GM12865 (cell line): Measurements from ENCODE around the gene NALCN.
A peak's percentile ranks its signal among the peaks of the same experiment; 100 is the strongest.

Experiments used
- DNase-seq: peaks from one replicate; pipeline ENCODE4 v3.0.0; 2010; ENCODE audit warnings: low read depth
- H3K4me3 ChIP-seq: 2 replicates; pipeline ENCODE4 v1.5.1; 2011; ENCODE audit warnings: mild to moderate bottlenecking, low read depth, low read length, control low read depth
- CTCF ChIP-seq: IDR thresholded peaks from 2 replicates; pipeline ENCODE4 v1.5.1; 2011; ENCODE audit warnings: low read length, control low read depth, low read depth, inconsistent platforms; ENCODE audit not compliant: insufficient read depth; ENCODE audit errors: missing control alignments

NALCN gene

DNA sequence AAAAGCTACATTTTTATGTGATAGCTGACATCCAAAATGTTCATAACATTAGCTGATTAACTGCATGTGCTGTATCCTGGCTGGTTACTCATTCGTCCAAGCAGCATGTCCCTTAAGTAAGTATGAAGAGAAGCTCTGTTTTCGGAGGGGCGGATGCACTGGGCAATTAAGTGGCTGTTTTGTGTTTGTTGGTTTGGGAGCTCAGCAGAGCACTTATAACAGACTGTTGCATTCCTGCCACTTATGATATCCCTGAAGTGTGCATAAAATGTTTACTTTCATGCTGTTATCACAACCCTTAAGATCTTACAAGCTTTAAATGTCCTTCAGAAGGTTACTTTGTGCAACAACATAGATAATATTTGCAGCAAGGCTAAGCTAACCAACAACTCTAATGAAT lies 264.1 kb downstream of the NALCN start:
- H3K4me3 ChIP-seq: no peak overlapping the region
- no peak for TF ChIP-seq CTCF
- no peak for DNase-seq

DNA sequence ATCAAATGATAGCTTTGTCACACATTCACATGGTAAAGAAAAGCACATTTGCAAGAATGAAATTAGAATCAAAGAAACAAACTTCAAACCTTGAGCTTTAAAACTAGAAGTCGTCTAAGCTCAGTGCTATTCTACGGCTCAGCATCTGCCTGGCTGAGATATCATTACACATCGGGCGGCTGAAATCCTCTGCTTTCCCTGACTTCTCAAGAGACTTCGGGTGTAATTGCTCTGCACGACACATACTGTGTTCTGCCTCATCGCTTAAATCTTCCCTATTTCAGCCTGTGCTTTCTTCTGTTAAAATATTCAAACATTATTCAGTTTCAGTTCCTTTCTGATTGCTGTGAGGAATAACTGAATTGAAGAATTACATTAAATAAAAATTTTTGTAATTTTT lies 265.3 kb downstream of the NALCN start:
- no peak overlapping the region for H3K4me3 ChIP-seq
- DNase-seq: no peak
- no peak for TF ChIP-seq CTCF

DNA sequence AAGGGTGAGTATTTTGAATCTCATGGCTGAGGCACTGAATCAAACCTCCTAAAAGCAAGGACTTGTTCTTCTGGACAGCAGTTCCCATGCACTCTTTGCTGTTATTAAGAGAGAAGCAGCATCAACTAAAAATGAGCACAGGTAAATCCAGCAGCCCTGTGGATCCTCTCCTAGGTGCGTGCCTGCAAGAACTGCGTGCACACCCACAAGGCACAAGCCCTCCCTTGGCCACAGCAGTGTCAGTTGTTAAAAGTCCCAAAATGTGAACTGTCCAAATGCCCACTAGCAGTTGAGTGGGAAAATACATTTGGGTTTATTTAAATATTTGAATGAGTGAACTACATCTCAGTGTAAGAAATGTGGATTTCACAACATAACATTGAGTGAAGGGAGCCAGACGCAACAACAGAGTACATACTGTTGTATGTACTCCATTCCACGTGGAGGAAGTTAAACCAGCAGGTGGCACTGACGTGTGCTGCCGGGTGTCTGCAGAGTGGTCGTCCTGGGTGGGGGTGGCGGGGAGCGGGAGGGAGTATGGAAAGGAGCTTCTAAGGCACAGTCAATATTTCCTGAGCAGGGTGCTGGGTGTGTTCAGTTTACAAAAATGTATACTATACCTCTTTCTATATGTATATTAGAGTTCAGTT lies 266.4 kb downstream of the NALCN start:
- H3K4me3 ChIP-seq: no peak overlapping the region
- peak; percentile 2 for DNase-seq
- TF ChIP-seq CTCF: peak; percentile 1

DNA sequence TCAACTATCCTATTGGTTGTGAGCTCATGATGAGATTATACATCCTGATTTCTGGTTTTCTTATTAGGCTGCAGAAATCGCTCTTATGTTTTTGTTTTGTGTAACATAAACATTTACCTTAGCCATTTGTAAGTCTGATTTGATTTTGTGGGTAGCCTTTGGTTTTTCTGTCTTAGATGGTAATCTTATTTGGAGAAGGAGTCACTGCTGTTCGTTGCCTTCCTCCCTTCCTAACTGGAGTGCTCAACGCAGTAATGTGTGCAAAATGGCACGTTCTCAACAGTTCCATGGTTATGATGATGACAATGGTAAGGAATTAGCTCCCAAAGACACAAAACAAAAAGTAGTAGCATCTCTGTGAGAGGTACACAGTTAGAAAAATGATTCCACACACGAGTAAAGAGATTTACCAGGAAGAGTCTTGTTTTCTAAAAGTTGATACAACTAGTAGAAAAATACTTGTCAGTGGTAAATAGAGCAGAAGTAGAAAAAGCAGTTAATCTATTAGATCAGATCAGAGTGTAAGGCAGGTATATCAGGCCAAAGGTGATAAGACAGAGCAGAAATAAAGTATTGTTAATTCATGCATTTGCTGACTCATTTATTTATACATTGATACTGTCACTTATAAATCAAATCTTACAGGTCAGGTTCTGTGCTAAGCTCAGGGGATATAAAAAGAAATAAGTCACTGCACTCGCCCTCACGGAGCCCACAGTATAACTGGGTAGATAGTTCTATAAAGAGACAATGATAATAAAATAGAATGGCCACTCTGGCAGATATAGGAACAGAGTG lies 270.0 kb downstream of the NALCN start:
- DNase-seq: no peak
- no peak overlapping the region for H3K4me3 ChIP-seq
- TF ChIP-seq CTCF: no peak

DNA sequence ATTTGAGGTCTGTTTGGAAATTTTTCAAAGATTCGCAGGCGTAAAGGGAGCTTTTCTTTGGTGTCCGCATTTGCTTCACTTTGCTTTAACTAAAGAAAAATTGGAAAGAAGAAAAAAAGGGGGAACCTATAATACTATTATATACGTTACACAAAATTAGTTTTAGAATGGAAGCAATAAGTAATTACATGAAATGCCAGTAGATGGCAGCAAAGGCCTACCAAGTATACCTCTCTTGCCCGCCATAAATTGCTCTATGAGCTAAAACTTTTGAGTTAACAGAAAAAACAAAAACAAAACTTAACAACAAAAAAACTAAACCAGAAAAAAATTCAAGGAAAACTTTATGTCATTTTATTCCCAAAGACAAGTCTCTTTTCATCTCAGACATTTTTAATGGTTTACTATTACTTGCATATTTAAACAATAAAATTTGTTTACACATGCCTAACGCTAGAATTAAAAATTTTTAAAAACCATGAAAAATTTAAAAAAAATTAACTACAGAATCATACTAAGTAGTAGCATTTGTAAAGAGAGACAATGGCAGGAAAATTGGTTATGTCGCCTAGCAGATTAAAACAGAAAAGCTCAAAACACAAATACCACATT lies 271.4 kb downstream of the NALCN start:
- DNase-seq: peak; percentile 67
- TF ChIP-seq CTCF: peak; percentile 37
- H3K4me3 ChIP-seq: no peak overlapping the region

- TF ChIP-seq CTCF: no peak
- DNase-seq: no peak
- no peak overlapping the region for H3K4me3 ChIP-seq
Observed at GRCh38 chr13:101140936-101141335, 275.4 kb downstream of the NALCN start.
